DND-41 (cell line): ENCODE data around the gene SDHAF3.
A peak's percentile ranks its signal among the peaks of the same experiment; 100 is the strongest.
"Not testable (repeated sequence)": the region's sequence is repeated elsewhere in the genome, so short reads cannot be mapped to it uniquely, and the experiment has no call there.

Source experiments
- ATAC-seq: fragments of 200-7000 bp; cut with Tn5 transposase; 3 replicates; pipeline ENCODE4 v1.9.1; 2021; ENCODE audit warnings: low read depth; ENCODE audit not compliant: insufficient read depth
- DNase-seq: peaks from one replicate; pipeline ENCODE4 v3.0.0-alpha.2; 2020
- H2AFZ ChIP-seq: 2 replicates; pipeline ENCODE4 v1.6.0; 2012; ENCODE audit warnings: low read depth, low read length
- H3K27ac ChIP-seq: 2 replicates; pipeline ENCODE4 v1.5.1; 2012; ENCODE audit warnings: low read length, inconsistent platforms
- H3K27me3 ChIP-seq: fragments of 200-600 bp; sonication (generic); 2 replicates; pipeline ENCODE4 v1.6.0; 2012; ENCODE audit warnings: low read length, mild to moderate bottlenecking, inconsistent platforms; ENCODE audit not compliant: insufficient read depth, poor library complexity
- H3K36me3 ChIP-seq: 2 replicates; pipeline ENCODE4 v1.5.1; 2012; ENCODE audit warnings: low read length, inconsistent platforms; ENCODE audit not compliant: insufficient read depth
- H3K4me1 ChIP-seq: 2 replicates; pipeline ENCODE4 v1.5.1; 2012; ENCODE audit warnings: mild to moderate bottlenecking, low read length; ENCODE audit not compliant: insufficient read depth
- H3K4me2 ChIP-seq: 2 replicates; pipeline ENCODE4 v1.6.0; 2012; ENCODE audit warnings: mild to moderate bottlenecking, moderate library complexity, low read length, inconsistent platforms; ENCODE audit not compliant: insufficient read depth
- H3K4me3 ChIP-seq, 2 experiments: fragments of 200-600 bp in 1 of 2; shearing (Covaris generic) in 1 of 2; 2 replicates each; pipeline ENCODE4 v1.5.1; 2012 to 2016; ENCODE audit warnings: inconsistent platforms in 2 of 2, low read length in 2 of 2, mild to moderate bottlenecking in 2 of 2, low read depth in 1 of 2, moderate library complexity in 1 of 2
- H3K79me2 ChIP-seq: 2 replicates; pipeline ENCODE4 v1.6.0; 2012; ENCODE audit warnings: low read length, inconsistent platforms; ENCODE audit not compliant: insufficient read depth
- H3K9ac ChIP-seq: 2 replicates; pipeline ENCODE4 v1.6.0; 2012; ENCODE audit warnings: low read depth, mild to moderate bottlenecking, inconsistent platforms, low read length, moderate library complexity
- H3K9me3 ChIP-seq: 2 replicates; pipeline ENCODE4 v1.5.1; 2012; ENCODE audit warnings: low read length, moderate library complexity, mild to moderate bottlenecking, inconsistent platforms; ENCODE audit not compliant: insufficient read depth, severe bottlenecking
- H4K20me1 ChIP-seq: 2 replicates; pipeline ENCODE4 v1.6.0; 2012; ENCODE audit warnings: low read length; ENCODE audit not compliant: insufficient read depth
- EZH2 ChIP-seq: IDR thresholded peaks from 3 replicates; pipeline ENCODE4 v1.6.1; 2012; ENCODE audit warnings: borderline replicate concordance, low read depth, mild to moderate bottlenecking, moderate library complexity, low read length, inconsistent platforms; ENCODE audit not compliant: severe bottlenecking
- TF ChIP-seq, protein P1 (sequence below): IDR thresholded peaks from 2 replicates; pipeline ENCODE4 v1.5.1; 2012; ENCODE audit warnings: borderline replicate concordance, low read length, moderate library complexity, mild to moderate bottlenecking; ENCODE audit not compliant: poor library complexity, severe bottlenecking; ENCODE audit errors: extremely low read depth

The SDHAF3 gene

DNA sequence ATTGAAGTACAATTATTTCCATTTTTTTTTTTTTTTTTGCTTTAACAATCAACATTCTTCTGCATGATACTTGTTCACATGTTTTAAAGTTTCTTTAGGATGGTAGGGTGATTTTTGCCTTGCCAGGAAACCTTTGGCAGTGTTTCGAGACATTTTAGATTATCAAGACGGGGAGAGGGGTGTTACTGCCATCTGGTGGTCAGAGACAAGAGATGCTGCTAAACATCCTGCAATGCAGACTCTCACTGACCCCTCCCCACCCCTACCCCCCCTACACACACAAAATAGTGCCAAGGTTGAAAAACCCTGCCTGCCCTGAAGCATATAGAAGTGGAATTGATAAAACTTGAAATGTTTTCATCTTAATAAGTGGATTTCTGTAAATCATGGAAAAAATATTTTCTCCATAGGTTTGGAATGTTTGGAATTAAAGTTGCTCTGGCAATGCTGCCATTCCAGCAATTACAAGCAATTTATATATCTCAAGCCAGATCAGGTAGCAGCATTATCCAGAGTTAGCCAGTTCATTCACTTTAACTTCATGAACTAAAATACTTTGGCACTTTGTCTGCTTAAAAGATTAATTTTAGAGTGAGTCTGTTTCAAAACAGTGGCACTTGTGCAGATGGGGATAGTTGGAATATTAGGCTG lies 62.1 kb downstream of the SDHAF3 start:
- DNase-seq (peak; percentile 49), ATAC-seq (peak; percentile 60; the same call in 1 of the 3 replicates)
- Histone ChIP-seq H2AFZ (no peak overlapping the region), H3K9me3 (no peaks in the 10 kb centered on the region), H3K4me1 (no peaks in the 10 kb centered on the region), H3K27me3 (no peaks in the 10 kb centered on the region), H3K79me2 (no peaks in the 10 kb centered on the region), H4K20me1 (no peaks in the 10 kb centered on the region), H3K4me2 (no peak overlapping the region), H3K27ac (no peak overlapping the region), H3K4me3 (no peak overlapping the region), H3K9ac (no peak overlapping the region), H3K36me3 (0 out of 2 replicates have a peak, but pooled peaks cover 7% of the 10 kb centered on the region)
- TF ChIP-seq, protein P1, sequence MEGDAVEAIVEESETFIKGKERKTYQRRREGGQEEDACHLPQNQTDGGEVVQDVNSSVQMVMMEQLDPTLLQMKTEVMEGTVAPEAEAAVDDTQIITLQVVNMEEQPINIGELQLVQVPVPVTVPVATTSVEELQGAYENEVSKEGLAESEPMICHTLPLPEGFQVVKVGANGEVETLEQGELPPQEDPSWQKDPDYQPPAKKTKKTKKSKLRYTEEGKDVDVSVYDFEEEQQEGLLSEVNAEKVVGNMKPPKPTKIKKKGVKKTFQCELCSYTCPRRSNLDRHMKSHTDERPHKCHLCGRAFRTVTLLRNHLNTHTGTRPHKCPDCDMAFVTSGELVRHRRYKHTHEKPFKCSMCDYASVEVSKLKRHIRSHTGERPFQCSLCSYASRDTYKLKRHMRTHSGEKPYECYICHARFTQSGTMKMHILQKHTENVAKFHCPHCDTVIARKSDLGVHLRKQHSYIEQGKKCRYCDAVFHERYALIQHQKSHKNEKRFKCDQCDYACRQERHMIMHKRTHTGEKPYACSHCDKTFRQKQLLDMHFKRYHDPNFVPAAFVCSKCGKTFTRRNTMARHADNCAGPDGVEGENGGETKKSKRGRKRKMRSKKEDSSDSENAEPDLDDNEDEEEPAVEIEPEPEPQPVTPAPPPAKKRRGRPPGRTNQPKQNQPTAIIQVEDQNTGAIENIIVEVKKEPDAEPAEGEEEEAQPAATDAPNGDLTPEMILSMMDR, result peak; percentile 77
- TF ChIP-seq EZH2, result no peak

DNA sequence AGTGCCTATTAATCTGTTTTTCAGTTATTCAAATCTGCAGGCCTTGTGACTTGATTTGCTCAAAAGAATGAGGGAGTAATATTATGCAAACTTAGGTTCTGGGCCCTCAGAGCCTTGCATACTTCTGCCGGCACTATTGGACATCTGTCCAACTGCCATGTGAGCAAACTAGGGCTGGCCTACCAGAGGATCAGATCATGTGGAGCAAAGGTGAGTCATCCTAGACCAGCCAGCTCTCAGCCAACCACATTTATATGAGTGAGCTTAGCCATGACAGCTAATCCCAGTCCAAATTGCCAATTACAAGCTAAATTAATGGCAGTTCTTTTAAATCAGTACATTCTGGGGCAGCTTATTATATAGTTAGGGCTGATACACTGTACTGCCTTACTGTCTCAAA lies 69.6 kb downstream of the SDHAF3 start:
- Histone ChIP-seq H3K4me2 (no peak overlapping the region), H3K4me1 (no peaks in the 10 kb centered on the region), H3K36me3 (0 out of 2 replicates have a peak, but pooled peaks cover 7% of the 10 kb centered on the region), H3K9ac (no peak overlapping the region), H3K79me2 (no peaks in the 10 kb centered on the region), H3K9me3 (no peaks in the 10 kb centered on the region), H4K20me1 (no peaks in the 10 kb centered on the region), H3K27me3 (no peaks in the 10 kb centered on the region), H3K4me3 (no peak overlapping the region), H2AFZ (no peak overlapping the region), H3K27ac (no peak overlapping the region)
- DNase-seq (no peak), ATAC-seq (no peak)
- no peak for TF ChIP-seq EZH2
- TF ChIP-seq, protein P1, result no peak

DNA sequence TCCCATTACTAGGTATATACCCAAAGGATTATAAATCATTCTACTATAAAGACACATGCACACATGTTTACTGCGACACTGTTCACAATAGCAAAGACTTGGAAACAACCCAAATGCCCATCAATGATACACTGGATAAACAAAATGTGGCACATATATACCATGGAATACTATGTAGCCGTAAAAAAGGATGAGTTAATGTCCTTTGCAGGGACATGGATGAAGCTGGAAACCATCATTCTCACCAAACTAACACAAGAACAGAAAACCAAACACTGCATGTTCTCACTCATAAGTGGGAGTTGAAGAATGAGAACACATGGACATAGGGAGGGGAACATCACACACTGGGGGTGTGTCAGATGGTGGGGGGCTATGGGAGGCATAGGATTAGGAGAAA lies 78.7 kb downstream of the SDHAF3 start:
- ATAC-seq, result not testable (repeated sequence)

DNA sequence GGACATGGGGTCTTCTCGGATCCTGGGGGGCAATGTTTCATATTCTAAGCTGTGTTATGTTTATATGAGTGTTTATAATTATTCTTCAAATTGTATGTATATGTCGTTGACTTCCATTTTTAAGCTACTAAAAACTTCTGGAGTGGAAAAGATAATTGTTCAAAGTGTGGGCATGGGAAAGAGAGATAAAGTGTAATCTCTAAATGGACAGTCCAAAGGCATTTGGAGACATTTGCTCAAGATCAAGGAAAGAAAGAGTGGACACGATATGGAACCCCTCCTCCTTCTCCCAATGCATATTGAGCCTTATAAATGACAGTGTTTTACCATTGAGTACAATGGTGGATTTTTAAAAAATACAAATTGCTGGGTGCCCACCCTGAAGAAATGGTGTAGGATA lies 81.1 kb downstream of the SDHAF3 start:
- TF ChIP-seq, protein P1, result no peak
- no peak for TF ChIP-seq EZH2
- no peak overlapping the region for H3K4me3 ChIP-seq
- no peak overlapping the region for H3K4me2 ChIP-seq
- no peaks in the 10 kb centered on the region for H3K9me3 ChIP-seq
- ATAC-seq (no peak), DNase-seq (no peak)
- H3K9ac ChIP-seq, result no peak overlapping the region
- H3K27ac ChIP-seq, result no peak overlapping the region
- no peak overlapping the region for H2AFZ ChIP-seq
- no peaks in the 10 kb centered on the region for H3K4me1 ChIP-seq
- no peaks in the 10 kb centered on the region for H3K27me3 ChIP-seq
- H4K20me1 ChIP-seq, result no peaks in the 10 kb centered on the region
- H3K79me2 ChIP-seq, result no peaks in the 10 kb centered on the region
- no peaks in the 10 kb centered on the region for H3K36me3 ChIP-seq

More for the DNA sequence above, 78.7 kb downstream of the SDHAF3 start:
- H2AFZ ChIP-seq, H3K27me3 ChIP-seq, H3K4me2 ChIP-seq, H3K9ac ChIP-seq, DNase-seq, H3K4me1 ChIP-seq, H4K20me1 ChIP-seq, H3K4me3 ChIP-seq, H3K27ac ChIP-seq, H3K9me3 ChIP-seq, H3K36me3 ChIP-seq, H3K79me2 ChIP-seq: not testable (repeated sequence)
